SK-N-SH (cell line): ENCODE results near the gene KCNB1. TPM values are rescaled to one million over a fixed set of nuclear protein-coding genes. Genes with fewer than 3 reads are reported as not detected.

ENCODE experiments used
- CTCF ChIA-PET: fragments of 300-600, 350-600 bp; formaldehyde crosslinking; extraction: SDS; loops from one replicate; lab custom pipeline; 2021; lab: Yijun Ruan, JAX
- POLR2A ChIA-PET: fragments of 350-600 bp; sonication (Branson Sonifier 250); formaldehyde crosslinking; extraction: SDS; loops from one replicate; lab custom pipeline; 2020; ENCODE audit warnings: antibody characterized with exemption, inconsistent platforms; lab: Yijun Ruan, JAX
- DNase-seq: peaks from one replicate; pipeline ENCODE4 v3.0.0; 2012
- H2AFZ ChIP-seq: fragments of 200-600 bp; sonication (generic); 2 replicates; pipeline ENCODE4 v1.8.1; 2016; ENCODE audit warnings: antibody characterized with exemption, mild to moderate bottlenecking, low read depth
- H3F3A ChIP-seq: fragments of 200-600 bp; sonication (generic); replicated peaks from 2 replicates; pipeline ENCODE3; 2016; ENCODE audit warnings: antibody characterized with exemption, mild to moderate bottlenecking; ENCODE audit not compliant: insufficient read depth
- H3K27ac ChIP-seq, 2 experiments: fragments of 200-500 bp in 1 of 2; fragments of 200-600 bp in 1 of 2; sonication (Bioruptor generic) in 1 of 2; sonication (generic), shearing (Covaris generic) in 1 of 2; 2 replicates each; pipeline versions ENCODE4 v1.5.1 to v1.6.1; 2014 to 2016; ENCODE audit warnings: low read depth in 2 of 2, inconsistent platforms in 1 of 2, low read length in 1 of 2, mild to moderate bottlenecking in 1 of 2, mixed read lengths in 1 of 2
- H3K27me3 ChIP-seq: fragments of 200-600 bp; sonication (generic), shearing (Covaris generic); 2 replicates; pipeline ENCODE4 v1.6.1; 2016; ENCODE audit warnings: mixed run types; ENCODE audit not compliant: insufficient read depth
- H3K36me3 ChIP-seq, 2 experiments: fragments of 200-500 bp in 1 of 2; fragments of 200-600 bp in 1 of 2; sonication (Bioruptor generic) in 1 of 2; sonication (generic) in 1 of 2; replicated peaks in 1 of 2; 2 replicates each; pipeline versions ENCODE3 to v1.5.1; 2014 to 2016; ENCODE audit warnings: low read length in 1 of 2, mild to moderate bottlenecking in 1 of 2; ENCODE audit not compliant: insufficient read depth in 2 of 2, control insufficient read depth in 1 of 2
- H3K4me1 ChIP-seq, 2 experiments: fragments of 200-500 bp in 1 of 2; fragments of 200-600 bp in 1 of 2; sonication (Bioruptor generic) in 1 of 2; sonication (generic), shearing (Covaris generic) in 1 of 2; 2 replicates each; pipeline versions ENCODE4 v1.5.1 to v1.6.1; 2014 to 2016; ENCODE audit warnings: low read depth in 1 of 2, low read length in 1 of 2, mixed run types in 1 of 2; ENCODE audit not compliant: insufficient read depth in 2 of 2, control insufficient read depth in 1 of 2
- H3K4me2 ChIP-seq: fragments of 200-600 bp; sonication (generic), shearing (Covaris generic); 2 replicates; pipeline ENCODE4 v1.6.1; 2017; ENCODE audit warnings: mixed run types
- H3K4me3 ChIP-seq, 2 experiments: fragments of 200-500 bp in 1 of 2; fragments of 200-600 bp in 1 of 2; sonication (Bioruptor generic) in 1 of 2; sonication (generic), shearing (Covaris generic) in 1 of 2; 2 replicates each; pipeline versions ENCODE4 v1.5.1 to v1.8.1; 2014 to 2016; ENCODE audit warnings: low read depth in 2 of 2, inconsistent platforms in 1 of 2, low read length in 1 of 2, mild to moderate bottlenecking in 1 of 2, mixed read lengths in 1 of 2, moderate library complexity in 1 of 2
- H3K79me2 ChIP-seq: fragments of 200-600 bp; sonication (generic); 2 replicates; pipeline ENCODE4 v1.8.1; 2017; ENCODE audit warnings: mild to moderate bottlenecking; ENCODE audit not compliant: insufficient read depth
- H3K9ac ChIP-seq: fragments of 200-600 bp; sonication (generic); 2 replicates; pipeline ENCODE4 v1.6.1; 2017; ENCODE audit warnings: mixed run types
- H3K9me2 ChIP-seq: fragments of 200-600 bp; sonication (generic); 2 replicates; pipeline ENCODE4 v1.6.1; 2017; ENCODE audit warnings: mixed run types
- H3K9me3 ChIP-seq: fragments of 200-600 bp; sonication (generic); 2 replicates; pipeline ENCODE4 v1.6.1; 2017; ENCODE audit warnings: mixed run types, mild to moderate bottlenecking, moderate library complexity
- H4K20me1 ChIP-seq: fragments of 200-600 bp; sonication (generic); 2 replicates; pipeline ENCODE4 v1.6.1; 2017; ENCODE audit warnings: mild to moderate bottlenecking, mixed run types; ENCODE audit not compliant: insufficient read depth
- CHD2 ChIP-seq: fragments of 150-350 bp; IDR thresholded peaks from 2 replicates; pipeline ENCODE4 v1.6.1; 2018; ENCODE audit warnings: low read length; ENCODE audit not compliant: partially characterized antibody
- EP300 ChIP-seq, 2 experiments: IDR thresholded peaks; 2 replicates each; pipeline versions ENCODE4 v1.4.0 to v1.6.1; 2012; ENCODE audit warnings: borderline replicate concordance in 1 of 2, low read depth in 1 of 2, low read length in 1 of 2
- FOSL2 ChIP-seq: IDR thresholded peaks from 2 replicates; pipeline ENCODE4 v1.4.0; 2012; ENCODE audit warnings: low read depth, mild to moderate bottlenecking, moderate library complexity, borderline replicate concordance
- FOXJ3 ChIP-seq: sonication (generic); formaldehyde crosslinking; IDR thresholded peaks from 2 replicates; pipeline ENCODE4 v1.5.1; 2020; ENCODE audit warnings: mild to moderate bottlenecking, missing genetic modification reagents
- GABPA ChIP-seq: IDR thresholded peaks from 2 replicates; pipeline ENCODE4 v1.4.0; 2012; ENCODE audit warnings: low read depth, mild to moderate bottlenecking
- GATA2 ChIP-seq: sonication (generic); formaldehyde crosslinking; IDR thresholded peaks from 2 replicates; pipeline ENCODE4 v1.5.0; 2020; ENCODE audit warnings: mild to moderate bottlenecking, missing genetic modification reagents
- MEF2A ChIP-seq: IDR thresholded peaks from 2 replicates; pipeline ENCODE4 v1.4.0; 2012; ENCODE audit warnings: low read depth, borderline replicate concordance
- MXI1 ChIP-seq: IDR thresholded peaks from 2 replicates; pipeline ENCODE4 v1.6.1; 2012; ENCODE audit warnings: mild to moderate bottlenecking, low read depth, low read length, improper control_type of control experiment
- NRF1 ChIP-seq: IDR thresholded peaks from 2 replicates; pipeline ENCODE4 v1.6.1; 2012; ENCODE audit warnings: low read depth, mild to moderate bottlenecking, low read length
- POLR2AphosphoS5 ChIP-seq: IDR thresholded peaks from 2 replicates; pipeline ENCODE4 v1.6.1; 2012; ENCODE audit warnings: low read depth, low read length
- RAD21 ChIP-seq: IDR thresholded peaks from 2 replicates; pipeline ENCODE4 v1.6.1; 2012; ENCODE audit warnings: mild to moderate bottlenecking, low read length
- RFX5 ChIP-seq: IDR thresholded peaks from 2 replicates; pipeline ENCODE4 v1.6.1; 2012; ENCODE audit warnings: mild to moderate bottlenecking, improper control_type of control experiment, low read length
- RXRA ChIP-seq: IDR thresholded peaks from 2 replicates; pipeline ENCODE4 v1.4.0; 2012; ENCODE audit warnings: low read depth, mild to moderate bottlenecking, borderline replicate concordance
- SIN3A ChIP-seq: IDR thresholded peaks from 2 replicates; pipeline ENCODE4 v1.6.1; 2012; ENCODE audit warnings: low read depth, mild to moderate bottlenecking, low read length, moderate library complexity, borderline replicate concordance
- SMC3 ChIP-seq: IDR thresholded peaks from 2 replicates; pipeline ENCODE4 v1.6.1; 2012; ENCODE audit warnings: low read depth, low read length, improper control_type of control experiment
- TEAD4 ChIP-seq: IDR thresholded peaks from 2 replicates; pipeline ENCODE4 v1.4.0; 2012; ENCODE audit warnings: mild to moderate bottlenecking, borderline replicate concordance; ENCODE audit not compliant: insufficient read depth
- YY1 ChIP-seq: IDR thresholded peaks from 2 replicates; pipeline ENCODE4 v1.4.0; 2012; ENCODE audit warnings: low read depth, mild to moderate bottlenecking
- WGBS: methylation state at CpG from one replicate; pipeline ENCODE4 v1.1.6; 2017; ENCODE audit warnings: low lambda C conversion rate; 5-methylcytosine and 5-hydroxymethylcytosine counted together
- polyA plus RNA-seq, 3 experiments: library from polyadenylated mRNA; depleted of rRNA; stranded (reverse); fragments of >200 nt; gene quantifications; 2 replicates each; pipeline ENCODE4 v1.2.3, GENCODE V29; 2012
- TF ChIP-seq, protein P1 (sequence below): IDR thresholded peaks from 2 replicates; pipeline ENCODE4 v1.4.0; 2012; ENCODE audit warnings: low read depth
- TF ChIP-seq, protein P2 (sequence below): IDR thresholded peaks from 2 replicates; pipeline ENCODE4 v1.6.1; 2012; ENCODE audit warnings: mild to moderate bottlenecking, low read depth, low read length, moderate library complexity
- TF ChIP-seq, protein P3 (sequence below): fragments of 150-350 bp; IDR thresholded peaks from 2 replicates; pipeline ENCODE4 v1.6.1; 2016; ENCODE audit warnings: mild to moderate bottlenecking, low read depth, low read length

The KCNB1 gene
- polyA plus RNA-seq, 1 of the 3 experiments (the other 2 are of a cell fraction) = 0.82 TPM

DNA sequence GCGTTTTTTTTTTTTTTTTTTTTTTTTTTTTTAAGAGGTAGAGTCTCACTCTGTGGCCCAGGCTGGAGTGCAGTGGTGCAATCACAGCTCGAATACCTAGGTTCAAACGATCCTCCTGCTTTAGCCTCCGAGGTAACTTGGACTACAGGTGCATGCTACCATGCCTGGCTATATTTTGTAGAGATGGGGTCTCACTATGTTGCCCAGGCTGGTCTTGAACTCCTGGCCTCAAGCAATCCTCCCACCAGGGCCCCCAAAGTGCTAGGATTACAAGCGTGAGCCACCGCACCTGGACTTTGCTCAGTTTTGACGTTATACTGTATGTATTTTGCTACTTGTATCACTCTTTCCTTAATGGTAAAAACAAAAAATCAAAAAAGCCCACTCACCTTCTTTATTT is 103.1 kb downstream of the KCNB1 start:
- no peaks in the 10 kb centered on the region for H4K20me1 ChIP-seq
- POLR2A ChIA-PET = no interaction called here
- DNase-seq = no peak
- 80% methylated on average over 7 of the region's 7 CpGs for WGBS
- no peak overlapping the region for H3K4me3 ChIP-seq
- H3K9me2 ChIP-seq = no peaks in the 10 kb centered on the region
- no peaks in the 10 kb centered on the region for H3K9me3 ChIP-seq
- no peak overlapping the region for H3K9ac ChIP-seq
- H3K4me2 ChIP-seq = no peak overlapping the region
- no peak overlapping the region for H2AFZ ChIP-seq
- no peaks in the 10 kb centered on the region for H3K27me3 ChIP-seq
- H3K36me3 ChIP-seq = no peaks in the 10 kb centered on the region
- H3K79me2 ChIP-seq = no peaks in the 10 kb centered on the region
- no peak overlapping the region for H3K27ac ChIP-seq
- TF ChIP-seq FOXJ3 (CRISPR knock-in tag) (no peak), EP300 (IDR thresholded peaks at IDR 0.05; ENCODE audit: borderline replicate concordance in 1 of 2, low read depth in 1 of 2, low read length in 1 of 2) (no peak), SIN3A (no peak), MXI1 (no peak), MEF2A (no peak), NRF1 (no peak), RAD21 (no peak), YY1 (no peak), GATA2 (CRISPR knock-in tag) (no peak), RFX5 (no peak), SMC3 (no peak), POLR2AphosphoS5 (no peak), CHD2 (no peak), GABPA (no peak)
- TF ChIP-seq, protein P1, sequence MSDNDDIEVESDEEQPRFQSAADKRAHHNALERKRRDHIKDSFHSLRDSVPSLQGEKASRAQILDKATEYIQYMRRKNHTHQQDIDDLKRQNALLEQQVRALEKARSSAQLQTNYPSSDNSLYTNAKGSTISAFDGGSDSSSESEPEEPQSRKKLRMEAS = no peak
- TF ChIP-seq, protein P2, sequence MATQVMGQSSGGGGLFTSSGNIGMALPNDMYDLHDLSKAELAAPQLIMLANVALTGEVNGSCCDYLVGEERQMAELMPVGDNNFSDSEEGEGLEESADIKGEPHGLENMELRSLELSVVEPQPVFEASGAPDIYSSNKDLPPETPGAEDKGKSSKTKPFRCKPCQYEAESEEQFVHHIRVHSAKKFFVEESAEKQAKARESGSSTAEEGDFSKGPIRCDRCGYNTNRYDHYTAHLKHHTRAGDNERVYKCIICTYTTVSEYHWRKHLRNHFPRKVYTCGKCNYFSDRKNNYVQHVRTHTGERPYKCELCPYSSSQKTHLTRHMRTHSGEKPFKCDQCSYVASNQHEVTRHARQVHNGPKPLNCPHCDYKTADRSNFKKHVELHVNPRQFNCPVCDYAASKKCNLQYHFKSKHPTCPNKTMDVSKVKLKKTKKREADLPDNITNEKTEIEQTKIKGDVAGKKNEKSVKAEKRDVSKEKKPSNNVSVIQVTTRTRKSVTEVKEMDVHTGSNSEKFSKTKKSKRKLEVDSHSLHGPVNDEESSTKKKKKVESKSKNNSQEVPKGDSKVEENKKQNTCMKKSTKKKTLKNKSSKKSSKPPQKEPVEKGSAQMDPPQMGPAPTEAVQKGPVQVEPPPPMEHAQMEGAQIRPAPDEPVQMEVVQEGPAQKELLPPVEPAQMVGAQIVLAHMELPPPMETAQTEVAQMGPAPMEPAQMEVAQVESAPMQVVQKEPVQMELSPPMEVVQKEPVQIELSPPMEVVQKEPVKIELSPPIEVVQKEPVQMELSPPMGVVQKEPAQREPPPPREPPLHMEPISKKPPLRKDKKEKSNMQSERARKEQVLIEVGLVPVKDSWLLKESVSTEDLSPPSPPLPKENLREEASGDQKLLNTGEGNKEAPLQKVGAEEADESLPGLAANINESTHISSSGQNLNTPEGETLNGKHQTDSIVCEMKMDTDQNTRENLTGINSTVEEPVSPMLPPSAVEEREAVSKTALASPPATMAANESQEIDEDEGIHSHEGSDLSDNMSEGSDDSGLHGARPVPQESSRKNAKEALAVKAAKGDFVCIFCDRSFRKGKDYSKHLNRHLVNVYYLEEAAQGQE = no peak
- CTCF ChIA-PET = interaction anchor here (0.7 to 8.7 kb wide), 6 partner anchors 12 to 155 kb away, joined by 3 to 141 read pairs (median 20); partner anchors contain the start of gene KCNB1
- H3K4me1 ChIP-seq = peaks cover 0 to 30% of the 10 kb centered on the region in 2 experiments; a peak in 2 of 4 replicates
- no peaks in the 10 kb centered on the region for H3F3A ChIP-seq

DNA sequence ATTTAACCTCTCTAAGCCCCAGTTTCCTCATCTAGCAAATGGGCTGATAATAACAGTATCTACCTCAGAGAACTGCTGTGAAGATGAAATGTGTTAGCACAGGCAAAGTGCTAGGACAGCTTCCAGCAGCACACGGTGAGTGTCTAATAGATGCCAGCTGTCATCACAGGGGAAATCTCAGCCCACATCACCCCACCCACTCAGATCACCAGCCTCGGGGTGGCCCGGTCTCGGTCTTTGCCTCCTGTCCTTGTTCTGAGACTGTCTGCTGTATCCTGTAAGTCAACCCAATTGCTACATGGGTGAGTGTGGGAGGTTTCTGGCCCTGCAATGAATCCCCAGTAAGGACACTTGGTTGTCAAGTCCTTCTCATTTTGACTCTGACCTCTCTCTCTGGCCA is 105.1 kb downstream of the KCNB1 start:
- DNase-seq = peak; percentile 48
- H3K36me3 ChIP-seq = no peaks in the 10 kb centered on the region
- no peak overlapping the region for H2AFZ ChIP-seq
- H3K4me3 ChIP-seq = no peak overlapping the region
- H3K9me3 ChIP-seq = no peaks in the 10 kb centered on the region
- no peak overlapping the region for H3K27ac ChIP-seq
- no peaks in the 10 kb centered on the region for H3K79me2 ChIP-seq
- CTCF ChIA-PET = interaction anchor here (1.4 to 4.7 kb wide), 5 partner anchors 9 to 156 kb away, joined by 3 to 21 read pairs (median 5); no protein-coding TSS in a partner anchor
- no peaks in the 10 kb centered on the region for H3K9me2 ChIP-seq
- H3K4me1 ChIP-seq = peaks cover 0 to 30% of the 10 kb centered on the region in 2 experiments; a peak in 2 of 4 replicates
- WGBS = 28% methylated on average over 2 of the region's 4 CpGs
- no peak overlapping the region for H3K9ac ChIP-seq
- no peaks in the 10 kb centered on the region for H3K27me3 ChIP-seq
- H3F3A ChIP-seq = no peaks in the 10 kb centered on the region
- H3K4me2 ChIP-seq = no peak overlapping the region
- no peaks in the 10 kb centered on the region for H4K20me1 ChIP-seq
- POLR2A ChIA-PET = no interaction called here
- no peak for TF ChIP-seq FOXJ3 (CRISPR knock-in tag)
- no peak for TF ChIP-seq MEF2A
- TF ChIP-seq, protein P1 = no peak
- TF ChIP-seq SIN3A = no peak
- TF ChIP-seq FOSL2 = no peak
- no peak for TF ChIP-seq POLR2AphosphoS5
- TF ChIP-seq EP300 (IDR thresholded peaks at IDR 0.05; ENCODE audit: borderline replicate concordance in 1 of 2, low read depth in 1 of 2, low read length in 1 of 2) = peak in 1 of 2 experiments; percentile 36; a peak in 1 of 4 replicates
- TF ChIP-seq TEAD4 = no peak
- peak; percentile 58 for TF ChIP-seq GATA2 (CRISPR knock-in tag)
- TF ChIP-seq RXRA = no peak
- TF ChIP-seq NRF1 = no peak
- TF ChIP-seq, protein P3, sequence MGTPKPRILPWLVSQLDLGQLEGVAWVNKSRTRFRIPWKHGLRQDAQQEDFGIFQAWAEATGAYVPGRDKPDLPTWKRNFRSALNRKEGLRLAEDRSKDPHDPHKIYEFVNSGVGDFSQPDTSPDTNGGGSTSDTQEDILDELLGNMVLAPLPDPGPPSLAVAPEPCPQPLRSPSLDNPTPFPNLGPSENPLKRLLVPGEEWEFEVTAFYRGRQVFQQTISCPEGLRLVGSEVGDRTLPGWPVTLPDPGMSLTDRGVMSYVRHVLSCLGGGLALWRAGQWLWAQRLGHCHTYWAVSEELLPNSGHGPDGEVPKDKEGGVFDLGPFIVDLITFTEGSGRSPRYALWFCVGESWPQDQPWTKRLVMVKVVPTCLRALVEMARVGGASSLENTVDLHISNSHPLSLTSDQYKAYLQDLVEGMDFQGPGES = no peak
